PC-3 (cell line): Measurements from ENCODE around the gene FAM114A1. TPM values are rescaled to one million over a fixed set of nuclear protein-coding genes. Genes with fewer than 3 reads are reported as not detected.

Experiments used
- ATAC-seq: fragments of 200-7000 bp; cut with Tn5 transposase; 2 replicates; pipeline ENCODE4 v1.9.1; 2020; ENCODE audit warnings: mild to moderate bottlenecking, moderate library complexity
- BruUV-seq: library from RNA; stranded (reverse); fragments of 400-500 nt; replicated peaks from 2 replicates; lab custom pipeline; 2021; lab: Mats Ljungman, UMichigan
- CTCF ChIA-PET: fragments of 300-600 bp; sonication (Branson Sonifier 250); formaldehyde crosslinking; loops from one replicate; lab custom pipeline; 2022; ENCODE audit warnings: antibody characterized with exemption; lab: Charles Lee
- POLR2A ChIA-PET: fragments of 300-600 bp; sonication (Branson Sonifier 250); formaldehyde crosslinking; loops from one replicate; lab custom pipeline; 2022; ENCODE audit warnings: antibody characterized with exemption; ENCODE audit not compliant: unreplicated experiment; lab: Charles Lee
- DNase-seq: peaks from one replicate; pipeline ENCODE4 v3.0.0-alpha.2; 2015
- H2AFZ ChIP-seq: fragments of 300-600 bp; sonication (generic); 2 replicates; pipeline ENCODE4 v1.6.0; 2016; ENCODE audit warnings: antibody characterized with exemption, low read length
- H3F3A ChIP-seq: fragments of 300-600 bp; sonication (generic); one replicate; pipeline ENCODE4 v1.6.0; 2017; ENCODE audit warnings: antibody characterized with exemption, low read length, control low read depth, mild to moderate bottlenecking; ENCODE audit not compliant: unreplicated experiment
- H3K27ac ChIP-seq: fragments of 300-600 bp; sonication (generic); 2 replicates; pipeline ENCODE4 v1.5.1; 2016; ENCODE audit warnings: mild to moderate bottlenecking, low read length
- H3K27me3 ChIP-seq: fragments of 300-600 bp; sonication (generic); 2 replicates; pipeline ENCODE4 v1.6.1; 2016; ENCODE audit warnings: low read length, mixed read lengths
- H3K36me3 ChIP-seq: fragments of 300-600 bp; sonication (generic); 2 replicates; pipeline ENCODE4 v1.6.1; 2016; ENCODE audit warnings: low read depth, mixed run types, low read length, mixed read lengths
- H3K4me1 ChIP-seq: fragments of 300-600 bp; sonication (generic); 2 replicates; pipeline ENCODE4 v1.5.1; 2016; ENCODE audit warnings: low read length; ENCODE audit not compliant: insufficient read depth
- H3K4me2 ChIP-seq: fragments of 300-600 bp; sonication (generic); 2 replicates; pipeline ENCODE4 v1.6.0; 2016; ENCODE audit warnings: low read length
- H3K4me3 ChIP-seq: fragments of 300-600 bp; sonication (generic); 2 replicates; pipeline ENCODE4 v1.5.1; 2016; ENCODE audit warnings: mild to moderate bottlenecking, low read length, mixed read lengths
- H3K79me2 ChIP-seq: fragments of 300-600 bp; sonication (generic); 2 replicates; pipeline ENCODE4 v1.6.1; 2017; ENCODE audit warnings: low read length, mixed read lengths
- H3K9ac ChIP-seq: fragments of 300-600 bp; sonication (generic); 2 replicates; pipeline ENCODE4 v1.6.0; 2016; ENCODE audit warnings: mild to moderate bottlenecking, low read length
- H3K9me2 ChIP-seq: fragments of 300-600 bp; sonication (generic); replicated peaks from 2 replicates; pipeline ENCODE4 v1.6.1; 2016; ENCODE audit warnings: mixed run types, low read length, mixed read lengths
- H3K9me3 ChIP-seq: fragments of 300-600 bp; sonication (generic); 2 replicates; pipeline ENCODE4 v1.6.1; 2016; ENCODE audit warnings: low read length, mixed read lengths
- H4K20me1 ChIP-seq: fragments of 300-600 bp; sonication (generic); 2 replicates; pipeline ENCODE4 v1.6.1; 2016; ENCODE audit warnings: low read length, mixed read lengths
- CTCF ChIP-seq: fragments of 300-600 bp; sonication (generic); conservative IDR thresholded peaks from 2 replicates; pipeline ENCODE4 v1.5.1; 2017; ENCODE audit warnings: antibody characterized with exemption, low read depth, mild to moderate bottlenecking, low read length
- EZH2 ChIP-seq: fragments of 300-600 bp; sonication (generic); IDR thresholded peaks from one replicate; pipeline ENCODE4 v1.6.1; 2017; ENCODE audit warnings: antibody characterized with exemption, mild to moderate bottlenecking, low read length; ENCODE audit not compliant: unreplicated experiment
- EZH2phosphoT487 ChIP-seq: fragments of 300-600 bp; sonication (generic); IDR thresholded peaks from 2 replicates; pipeline ENCODE4 v1.6.1; 2018; ENCODE audit warnings: mild to moderate bottlenecking, antibody characterized with exemption, low read length, borderline replicate concordance
- intact Hi-C: fragments of 100-400 bp; cut with micrococcal nuclease; formaldehyde crosslinking; loops from 2 replicates; pipeline ENCODE4 v1.9.0; 2023
- total RNA-seq: library from RNA; depleted of rRNA; stranded (reverse); fragments of >200 nt; gene quantifications from 2 replicates; pipeline ENCODE4 v1.2.3, GENCODE V29; 2014

FAM114A1 gene
- total RNA-seq, 1 experiment from 2014 or later = 25.0 TPM

GRCh38 chr4:38951598-38951997 lies 84.0 kb downstream of the FAM114A1 start:
- intact Hi-C loops = no loop called here
- Histone ChIP-seq H3K9me2 (no peaks in the 10 kb centered on the region), H3K9me3 (no peaks in the 10 kb centered on the region), H3F3A (no peaks in the 10 kb centered on the region), H3K4me3 (no peak overlapping the region), H3K79me2 (no peaks in the 10 kb centered on the region), H3K27me3 (no peaks in the 10 kb centered on the region), H3K9ac (no peak overlapping the region), H2AFZ (no peak overlapping the region), H3K4me1 (peaks cover 21% of the 10 kb centered on the region), H4K20me1 (no peaks in the 10 kb centered on the region), H3K27ac (no peak overlapping the region), H3K36me3 (no peaks in the 10 kb centered on the region), H3K4me2 (no peak overlapping the region)
- ATAC-seq (no peak), DNase-seq (no peak)
- POLR2A ChIA-PET = no interaction called here
- no TSS peak for BruUV-seq
- CTCF ChIA-PET = no interaction called here
- TF ChIP-seq CTCF = no peak
- TF ChIP-seq EZH2phosphoT487 = no peak
- no peak for TF ChIP-seq EZH2

GRCh38 chr4:38952017-38952416 lies 84.4 kb downstream of the FAM114A1 start:
- DNase-seq (no peak), ATAC-seq (no peak)
- Histone ChIP-seq H3F3A (no peaks in the 10 kb centered on the region), H3K9me2 (no peaks in the 10 kb centered on the region), H3K9ac (no peak overlapping the region), H3K27me3 (no peaks in the 10 kb centered on the region), H3K4me1 (peaks cover 21% of the 10 kb centered on the region), H3K4me3 (no peak overlapping the region), H2AFZ (no peak overlapping the region), H3K27ac (no peak overlapping the region), H3K9me3 (no peaks in the 10 kb centered on the region), H3K79me2 (no peaks in the 10 kb centered on the region), H4K20me1 (no peaks in the 10 kb centered on the region), H3K4me2 (no peak overlapping the region), H3K36me3 (no peaks in the 10 kb centered on the region)
- no TSS peak for BruUV-seq
- TF ChIP-seq EZH2 (no peak), EZH2phosphoT487 (no peak)
- ChIA-PET POLR2A (no interaction called here), CTCF (no interaction called here)
- intact Hi-C loops = no loop called here

- Histone ChIP-seq H3K4me3 (no peak overlapping the region), H3K27me3 (no peaks in the 10 kb centered on the region), H3K4me2 (no peak overlapping the region), H2AFZ (no peak overlapping the region), H4K20me1 (no peaks in the 10 kb centered on the region), H3K9me3 (no peaks in the 10 kb centered on the region), H3K36me3 (no peaks in the 10 kb centered on the region), H3K9me2 (no peaks in the 10 kb centered on the region), H3K9ac (no peak overlapping the region), H3K4me1 (peaks cover 3% of the 10 kb centered on the region; the same call in 1 of the 2 replicates), H3F3A (no peaks in the 10 kb centered on the region), H3K27ac (no peak overlapping the region), H3K79me2 (no peaks in the 10 kb centered on the region)
- no TSS peak for BruUV-seq
- POLR2A ChIA-PET = no interaction called here
- DNase-seq (no peak), ATAC-seq (no peak)
- no peak for TF ChIP-seq EZH2phosphoT487
- intact Hi-C loops = no loop called here
- CTCF ChIA-PET = no interaction called here
Observed at GRCh38 chr4:38954727-38955126, 87.1 kb downstream of the FAM114A1 start.

- H4K20me1 ChIP-seq = no peaks in the 10 kb centered on the region
- H3K79me2 ChIP-seq = no peaks in the 10 kb centered on the region
- TF ChIP-seq CTCF (no peak), EZH2 (no peak), EZH2phosphoT487 (no peak)
- H2AFZ ChIP-seq = no peak overlapping the region
- H3K4me2 ChIP-seq = no peak overlapping the region
- H3K9me2 ChIP-seq = no peaks in the 10 kb centered on the region
- no peak overlapping the region for H3K27ac ChIP-seq
- no peaks in the 10 kb centered on the region for H3K27me3 ChIP-seq
- intact Hi-C loops = no loop called here
- ChIA-PET POLR2A (no interaction called here), CTCF (no interaction called here)
- ATAC-seq (no peak), DNase-seq (no peak)
- H3F3A ChIP-seq = no peaks in the 10 kb centered on the region
- H3K4me3 ChIP-seq = no peak overlapping the region
- BruUV-seq = no TSS peak
- H3K9ac ChIP-seq = no peak overlapping the region
- H3K4me1 ChIP-seq = no peaks in the 10 kb centered on the region
- H3K36me3 ChIP-seq = no peaks in the 10 kb centered on the region
- H3K9me3 ChIP-seq = no peaks in the 10 kb centered on the region
Observed at GRCh38 chr4:38955957-38956356, 88.4 kb downstream of the FAM114A1 start.
